Epithelial cell of esophagus (primary cell): Measurements from ENCODE around the gene IFI27L2.

Experiments used
- DNase-seq: peaks from one replicate; pipeline ENCODE4 v3.0.0; 2010; ENCODE audit warnings: low read depth
- H3K4me3 ChIP-seq: 2 replicates; pipeline ENCODE4 v1.5.1; 2011; ENCODE audit warnings: mild to moderate bottlenecking, low read length, control low read depth
- CTCF ChIP-seq: IDR thresholded peaks from 2 replicates; pipeline ENCODE4 v1.5.1; 2011; ENCODE audit warnings: low read depth, mild to moderate bottlenecking, low read length, control low read depth, inconsistent platforms; ENCODE audit not compliant: insufficient read depth; ENCODE audit errors: missing control alignments

The IFI27L2 gene

GRCh38 chr14:94113908-94114588, 15.4 kb downstream of the IFI27L2 start:
- H3K4me3 ChIP-seq, result no peak overlapping the region
- no peak for DNase-seq
- TF ChIP-seq CTCF, result no peak

GRCh38 chr14:94113490-94113889, 15.9 kb downstream of the IFI27L2 start:
- peak; percentile 44 for DNase-seq
- H3K4me3 ChIP-seq, result no peak overlapping the region
- no peak for TF ChIP-seq CTCF

GRCh38 chr14:94113073-94113472, 16.3 kb downstream of the IFI27L2 start:
- H3K4me3 ChIP-seq, result no peak overlapping the region
- TF ChIP-seq CTCF, result no peak
- DNase-seq, result no peak

- DNase-seq, result peak; percentile 51
- no peak for TF ChIP-seq CTCF
- H3K4me3 ChIP-seq, result no peak overlapping the region
Observed at GRCh38 chr14:94112513-94113063, 16.8 kb downstream of the IFI27L2 start.

GRCh38 chr14:94111276-94112095, 17.9 kb downstream of the IFI27L2 start:
- H3K4me3 ChIP-seq, result no peak overlapping the region
- TF ChIP-seq CTCF, result no peak
- no peak for DNase-seq

- H3K4me3 ChIP-seq, result no peak within 1 kb of the TSS
- DNase-seq, result peak; percentile 32
- TF ChIP-seq CTCF, result no peak
Observed at GRCh38 chr14:94110552-94111181, 18.7 kb downstream of the IFI27L2 start, which contains the start of gene IFI27. Gene IFI27, plus strand, starts transcription at chr14:94110736.
